Fibroblast of skin of back (primary cell): ENCODE results near the gene HELZ.
"Not testable (repeated sequence)": the region's sequence is repeated elsewhere in the genome, so short reads cannot be mapped to it uniquely, and the experiment has no call there.

Experiments
- DNase-seq: peaks from one replicate; pipeline ENCODE4 v3.0.0-alpha.2; 2013

HELZ gene

DNA sequence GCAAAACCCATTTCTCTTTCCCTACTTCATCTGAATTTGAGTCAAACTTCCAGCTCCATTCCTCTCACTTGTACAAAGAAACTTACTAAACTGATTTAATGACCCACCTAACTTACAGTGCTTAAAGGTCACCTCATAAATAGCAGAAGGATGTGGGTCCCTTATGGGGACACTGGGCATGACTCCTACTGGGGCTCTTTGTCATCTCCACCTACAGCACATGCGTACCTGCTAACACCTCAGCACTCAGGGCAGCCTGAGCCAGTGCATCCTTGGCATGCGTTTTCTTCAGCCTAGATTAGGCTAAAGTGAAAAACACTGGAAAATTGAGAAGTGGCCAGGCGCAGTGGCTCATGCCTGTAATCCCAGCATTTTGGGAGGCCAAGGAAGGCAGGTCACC lies 63.2 kb downstream of the HELZ start:
- no peak for DNase-seq

DNA sequence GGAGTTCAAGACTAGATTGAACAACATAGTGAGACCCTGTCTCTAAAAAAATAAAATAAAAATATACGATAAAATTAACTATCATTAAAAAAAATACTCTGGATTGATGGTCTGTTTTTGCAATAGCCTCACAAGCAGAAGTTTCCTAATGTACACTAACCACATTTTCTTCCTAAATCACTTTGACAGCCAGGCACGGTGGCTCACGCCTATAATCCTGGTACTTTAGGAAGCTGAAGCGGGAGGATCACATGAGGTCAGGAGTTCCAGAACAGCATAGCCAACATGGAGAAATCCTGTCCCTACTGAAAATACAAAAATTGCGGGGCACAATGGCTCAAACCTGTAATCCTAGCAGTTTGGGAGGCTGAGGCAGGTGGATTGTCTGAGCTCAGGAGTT lies 64.7 kb downstream of the HELZ start:
- DNase-seq, result no peak

DNA sequence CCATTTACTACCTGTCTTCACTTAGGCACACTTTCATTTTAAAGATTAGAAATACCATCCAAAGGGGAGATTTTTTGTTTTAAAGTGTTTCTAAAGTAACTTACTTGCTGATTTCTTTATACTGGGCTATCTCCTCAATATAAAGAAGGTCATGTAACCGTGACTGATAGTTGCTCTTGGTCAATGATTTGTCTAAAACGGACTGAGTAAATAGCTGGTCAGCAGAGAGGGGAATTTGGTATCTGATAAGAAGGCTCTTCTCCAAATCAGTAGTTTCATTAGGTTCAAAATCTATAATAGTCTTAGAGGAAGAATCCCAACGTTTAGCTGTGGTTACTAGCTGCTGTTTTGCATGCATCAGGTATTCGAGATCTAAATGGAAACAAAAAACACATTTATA lies 66.4 kb downstream of the HELZ start:
- no peak for DNase-seq

DNA sequence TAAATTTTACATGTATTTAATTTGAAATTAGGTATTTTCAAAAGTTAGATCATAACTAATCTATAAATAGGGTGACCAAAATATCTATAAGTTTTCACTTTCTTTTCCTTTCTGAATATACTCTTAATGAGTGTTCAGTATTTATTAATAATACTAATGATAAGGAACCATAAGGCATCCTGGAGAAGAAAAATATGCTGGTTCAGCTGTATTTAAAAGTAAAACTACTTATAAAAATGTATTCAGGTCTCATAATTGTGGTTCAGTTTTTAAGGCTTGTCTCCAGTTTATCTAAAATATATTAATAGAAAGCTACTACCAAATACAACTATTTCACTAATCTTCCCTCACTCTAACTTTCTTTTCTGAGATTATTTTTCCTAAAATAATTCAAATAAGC lies 67.3 kb downstream of the HELZ start:
- DNase-seq, result no peak

DNA sequence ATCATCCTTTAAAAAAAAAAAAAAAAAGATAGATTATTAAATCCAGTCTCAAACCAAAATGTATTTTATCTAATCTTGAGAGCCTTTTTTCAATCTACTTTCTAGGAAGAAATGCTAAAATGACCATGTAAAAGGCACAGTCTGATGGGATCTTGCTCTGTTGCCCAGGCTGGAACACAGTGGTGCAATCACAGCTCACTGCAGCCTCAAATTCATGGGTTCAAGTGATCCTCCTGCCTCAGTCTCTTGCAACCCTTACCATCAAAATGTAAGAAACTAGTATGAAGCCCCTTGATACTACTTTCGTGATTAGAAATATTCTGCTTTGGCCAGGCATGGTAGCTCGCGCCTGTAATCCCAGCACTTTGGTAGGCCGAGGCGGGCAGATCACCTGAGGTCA lies 70.8 kb downstream of the HELZ start:
- DNase-seq, result no peak

DNA sequence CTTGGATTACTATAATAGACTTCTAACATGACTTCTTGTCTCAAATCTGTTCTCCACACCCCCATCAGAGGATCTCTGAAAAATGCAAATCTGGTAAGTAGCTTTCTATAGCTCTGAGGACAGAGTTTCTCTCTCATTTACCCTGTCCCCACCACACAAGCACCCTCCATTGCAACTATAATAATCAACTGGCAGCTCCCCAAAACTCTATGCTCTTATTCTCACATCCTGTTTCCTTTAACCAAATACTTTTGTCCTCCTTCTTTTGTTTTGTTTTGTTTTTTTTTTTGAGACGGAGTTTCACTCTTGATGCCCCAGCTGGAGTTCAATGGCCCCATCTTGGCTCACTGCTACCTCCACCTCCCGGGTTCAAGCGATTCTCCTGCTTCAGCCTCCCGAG lies 73.4 kb downstream of the HELZ start:
- no peak for DNase-seq

DNA sequence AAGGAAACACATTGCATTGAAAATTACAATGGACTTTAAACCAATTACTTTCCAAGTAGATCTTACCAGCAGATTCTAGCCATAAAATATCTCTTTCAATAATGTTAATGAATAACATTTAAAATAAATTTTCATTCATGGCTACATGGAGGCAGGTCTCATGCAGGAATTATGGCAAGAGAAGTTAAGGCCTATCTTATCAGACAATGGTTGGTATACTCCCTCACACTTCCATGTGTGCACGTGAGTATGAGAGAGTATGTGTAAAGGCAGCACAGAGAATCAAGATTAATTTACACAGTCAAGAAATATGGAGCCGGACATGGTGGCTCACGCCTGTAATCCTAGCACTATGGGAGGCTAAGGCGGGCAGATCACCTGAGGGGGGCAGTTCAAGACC lies 76.5 kb downstream of the HELZ start:
- no peak for DNase-seq

DNA sequence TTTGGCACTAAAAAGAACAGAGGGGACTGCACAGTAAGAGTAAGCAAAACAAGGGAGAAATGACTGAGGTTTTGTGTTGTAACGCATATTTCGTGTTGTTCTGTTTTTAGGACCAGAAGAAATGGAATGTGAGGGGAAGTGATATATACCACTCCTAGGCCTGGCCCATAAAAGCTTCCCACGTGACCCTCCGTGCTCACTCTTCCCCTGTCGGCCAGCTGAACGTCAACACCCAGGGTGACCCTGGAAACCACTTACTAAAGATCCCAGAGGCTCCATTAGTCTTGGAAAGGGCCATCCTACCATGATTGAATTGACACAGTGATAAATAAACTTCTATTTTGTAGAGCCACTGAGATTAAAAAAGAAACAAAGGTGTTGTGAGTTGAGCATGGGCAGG lies 79.8 kb downstream of the HELZ start:
- DNase-seq, result no peak

DNA sequence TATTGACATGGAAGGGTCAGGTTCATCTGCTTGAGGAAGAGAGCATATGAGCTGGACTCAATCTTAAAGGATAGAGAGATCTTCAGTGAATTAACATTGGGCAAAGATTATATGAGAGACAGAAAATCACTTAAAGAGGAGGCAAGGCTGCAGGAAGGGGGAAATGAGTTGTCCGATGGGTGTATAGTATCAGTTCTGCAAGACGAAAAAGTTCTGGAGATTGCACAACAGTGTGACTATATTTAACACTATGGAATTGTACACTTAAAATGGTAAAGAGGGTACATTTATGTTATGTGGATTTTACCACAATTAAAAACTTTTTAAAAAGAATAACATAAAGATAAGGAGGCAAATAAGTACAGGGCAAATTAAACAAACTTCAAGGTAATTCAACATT lies 80.7 kb downstream of the HELZ start:
- DNase-seq, result no peak

DNA sequence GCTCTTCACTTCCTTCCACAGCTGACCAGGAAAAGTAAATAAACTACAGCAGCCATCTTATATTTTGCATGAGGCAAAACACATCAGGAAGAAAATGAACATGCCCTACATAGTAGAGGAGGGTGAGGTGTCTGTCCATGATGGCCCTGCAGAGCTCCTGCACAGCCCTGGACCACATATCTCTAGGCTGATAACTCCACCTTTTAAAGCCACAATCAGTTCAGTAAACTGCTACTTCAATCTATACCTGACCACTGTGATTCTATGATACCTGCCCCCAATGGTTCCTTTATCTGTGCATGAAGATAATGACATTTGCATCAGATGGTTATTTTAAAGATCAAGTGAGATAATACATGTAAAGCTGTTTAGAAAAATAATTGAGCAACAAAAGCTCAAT lies 82.2 kb downstream of the HELZ start:
- no peak for DNase-seq

DNA sequence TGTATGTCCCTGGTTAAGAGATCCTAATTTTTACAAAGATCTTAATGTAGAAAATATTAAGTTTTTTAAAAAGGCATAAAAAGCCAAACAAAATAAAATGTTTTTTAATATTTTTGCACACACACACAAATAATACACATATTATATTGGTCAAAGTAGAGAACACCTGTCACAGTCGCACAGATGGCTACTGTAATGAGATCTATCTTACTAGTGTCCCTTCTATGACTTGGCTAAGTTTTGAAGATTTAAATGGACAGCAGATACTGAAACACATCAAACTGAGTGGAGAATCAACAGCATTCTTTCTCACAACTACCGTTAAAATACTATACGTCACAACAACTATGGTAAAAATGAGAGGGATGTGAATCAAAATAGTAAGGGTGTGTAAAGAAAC lies 83.4 kb downstream of the HELZ start:
- DNase-seq, result no peak

DNA sequence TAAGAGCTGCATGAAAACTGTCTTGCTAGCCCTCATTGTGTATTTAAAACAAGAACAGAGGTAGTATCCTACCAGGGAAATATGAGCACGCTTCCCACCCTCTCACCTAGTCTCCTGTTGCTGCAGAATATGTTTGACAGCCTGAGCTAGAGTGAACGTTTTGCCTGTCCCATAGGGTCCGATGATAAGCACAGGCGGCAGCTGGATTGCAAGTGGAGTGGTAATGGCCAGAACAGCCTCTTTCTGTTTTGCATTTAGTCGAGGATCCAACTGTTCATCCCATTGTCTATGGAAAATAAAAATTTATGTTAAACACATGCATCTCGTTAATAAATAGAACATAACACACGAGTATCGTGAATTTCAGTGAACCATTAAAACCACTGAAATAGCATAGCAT lies 84.2 kb downstream of the HELZ start:
- DNase-seq, result no peak

DNA sequence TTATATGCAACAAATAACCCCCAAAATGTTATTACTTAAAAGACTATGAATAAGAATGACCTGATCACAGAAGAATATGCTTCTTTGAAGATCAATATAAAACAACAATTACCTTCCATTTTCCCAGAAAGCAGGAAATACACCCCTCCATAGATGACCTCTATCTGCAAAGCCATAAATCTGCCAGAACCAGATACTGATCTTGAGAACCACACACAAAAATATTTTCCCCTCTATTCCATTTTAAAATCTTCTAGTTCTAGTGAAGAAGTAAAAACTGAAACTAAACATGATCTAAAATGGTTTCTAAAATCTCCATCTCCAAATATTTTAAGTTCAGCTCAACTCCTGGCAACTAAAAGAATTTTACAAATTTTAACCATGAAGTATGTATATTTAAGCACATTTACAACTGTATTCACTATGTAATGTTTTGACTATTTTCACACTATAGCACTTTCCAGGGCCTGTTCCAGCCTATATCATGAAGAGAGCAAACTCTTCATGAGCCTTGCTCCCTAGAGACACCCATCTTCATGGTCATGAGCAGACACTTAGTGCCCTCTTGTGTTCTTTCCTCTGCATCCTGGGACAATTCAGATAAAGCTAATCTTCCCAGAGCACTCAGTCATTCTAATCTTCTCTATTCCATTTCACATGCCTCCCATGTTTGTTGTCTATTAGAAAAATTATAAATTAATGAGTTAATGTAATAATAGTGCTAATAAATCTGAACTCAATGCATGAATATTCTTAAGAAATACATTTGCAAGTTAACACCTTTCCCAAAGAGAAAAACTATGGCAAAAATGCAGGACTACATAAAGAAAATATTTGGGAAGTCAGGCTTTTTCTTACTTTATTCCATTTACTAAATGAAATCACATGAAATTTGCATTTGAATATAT lies 87.0 kb downstream of the HELZ start:
- DNase-seq, result peak; percentile 70

DNA sequence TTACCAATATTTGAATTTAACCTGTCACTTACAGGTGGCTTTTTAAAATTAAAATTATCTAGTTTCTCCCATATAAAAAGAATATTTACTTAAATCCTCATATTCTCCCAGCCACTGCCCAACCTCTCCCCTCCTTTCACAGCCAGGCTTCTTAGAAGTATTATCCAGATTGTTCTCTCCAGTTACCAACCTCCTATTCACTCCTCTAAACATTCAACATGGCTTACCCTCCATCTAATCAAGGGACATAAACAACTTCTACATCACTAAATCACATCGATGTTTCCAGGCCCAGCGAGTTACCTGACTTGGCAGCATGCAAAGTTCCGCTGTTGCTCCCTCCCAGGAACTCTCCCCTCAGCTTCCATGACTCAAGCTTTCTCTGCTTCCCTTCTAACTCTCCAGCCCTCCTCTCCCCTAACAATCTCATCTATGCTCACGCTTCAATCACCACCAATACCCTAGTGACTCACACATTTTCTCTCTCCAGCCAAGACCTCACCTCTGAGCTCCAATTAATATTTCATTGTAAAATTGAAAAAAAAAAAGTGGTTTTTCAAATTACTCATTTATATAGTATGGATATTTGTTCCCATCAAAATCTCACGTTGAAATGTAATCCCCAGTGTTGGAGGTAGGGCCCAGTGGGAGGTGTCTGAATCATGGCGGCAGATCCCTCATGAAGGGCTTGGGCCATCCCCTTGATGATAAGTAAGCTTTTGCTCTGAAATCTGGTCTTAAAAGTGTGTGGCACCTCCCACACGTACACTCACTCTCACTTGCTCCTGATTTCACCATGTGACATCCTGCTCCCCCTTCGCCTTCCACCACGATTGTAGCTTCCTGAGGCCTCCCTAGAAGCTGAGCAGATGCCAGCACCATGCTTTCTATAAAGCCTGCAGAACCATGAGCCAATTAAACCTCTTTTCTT lies 88.5 kb downstream of the HELZ start:
- peak; percentile 27 for DNase-seq

DNA sequence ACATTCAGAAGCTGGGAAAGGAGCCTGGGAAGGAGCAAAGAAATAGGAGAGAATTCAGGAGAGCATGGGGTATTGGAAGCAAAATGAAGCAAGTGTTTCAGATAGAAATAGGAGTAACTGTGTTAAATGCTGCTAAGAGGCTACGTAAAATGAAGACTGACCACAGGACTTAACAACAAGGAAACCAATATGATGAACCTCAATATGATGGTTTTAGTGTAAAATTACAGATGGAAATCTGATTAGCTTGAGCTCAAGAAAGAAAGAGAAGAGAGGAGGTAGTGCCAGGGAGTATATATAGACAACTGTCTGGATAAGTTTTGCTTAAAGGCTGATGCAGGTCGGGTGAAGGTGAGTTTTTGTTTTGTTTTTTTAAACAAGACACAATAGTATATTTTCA lies 92.2 kb downstream of the HELZ start:
- no peak for DNase-seq

DNA sequence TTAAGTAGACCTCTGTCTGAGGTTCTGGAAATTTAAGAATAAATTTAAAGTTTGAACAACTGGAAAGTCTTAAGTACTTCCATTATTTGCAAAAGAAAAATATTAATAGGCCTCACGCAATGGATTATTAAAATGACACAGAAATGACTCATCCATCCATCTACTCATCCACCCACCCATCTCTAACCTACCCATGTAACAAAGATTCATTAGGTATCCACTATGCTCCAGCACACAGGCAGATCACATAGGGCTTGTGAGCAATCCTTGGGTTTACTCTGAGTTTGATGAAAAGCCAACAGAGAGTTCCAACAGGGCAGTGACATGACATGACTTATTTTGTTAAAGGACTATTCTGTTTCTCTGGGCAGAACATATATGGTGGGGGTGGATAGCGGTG lies 93.3 kb downstream of the HELZ start:
- DNase-seq, result peak; percentile 89

DNA sequence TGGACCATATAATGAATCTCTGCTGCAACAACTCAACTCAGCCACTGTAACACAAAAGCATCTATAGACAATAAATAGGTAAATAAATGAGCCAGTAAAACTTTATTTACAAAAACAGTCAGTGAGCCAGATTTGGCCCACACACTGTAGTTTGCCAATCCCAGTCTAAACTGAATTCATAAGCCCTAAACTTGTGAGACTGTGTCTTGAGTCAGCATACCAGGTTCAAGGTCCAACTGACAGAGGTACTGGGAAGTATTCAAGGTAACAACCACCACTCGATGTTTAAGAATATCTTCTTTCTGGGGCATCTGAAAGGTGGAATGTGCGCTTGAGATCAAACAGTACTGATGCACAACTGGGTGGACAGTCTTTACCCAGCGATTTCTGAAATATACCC lies 94.2 kb downstream of the HELZ start:
- DNase-seq, result no peak

DNA sequence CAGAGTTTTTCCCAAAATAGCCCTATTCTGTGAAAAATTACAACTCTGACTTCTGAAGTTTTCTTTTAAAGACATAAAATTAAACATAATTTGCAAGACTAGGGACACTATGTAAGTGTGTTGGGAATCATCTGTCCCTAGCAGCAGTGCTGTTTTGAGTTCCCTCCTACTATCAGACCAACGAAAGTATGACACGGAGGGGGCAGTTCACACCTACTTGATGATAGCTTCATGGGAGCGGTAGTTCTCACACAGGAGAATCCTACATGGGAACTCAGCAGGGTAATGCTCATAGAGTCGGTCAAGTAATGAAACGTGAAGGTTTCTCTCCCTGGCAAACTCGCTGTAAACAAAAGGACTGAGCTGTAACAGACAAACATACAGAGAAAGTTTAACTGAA lies 96.6 kb downstream of the HELZ start:
- no peak for DNase-seq

DNA sequence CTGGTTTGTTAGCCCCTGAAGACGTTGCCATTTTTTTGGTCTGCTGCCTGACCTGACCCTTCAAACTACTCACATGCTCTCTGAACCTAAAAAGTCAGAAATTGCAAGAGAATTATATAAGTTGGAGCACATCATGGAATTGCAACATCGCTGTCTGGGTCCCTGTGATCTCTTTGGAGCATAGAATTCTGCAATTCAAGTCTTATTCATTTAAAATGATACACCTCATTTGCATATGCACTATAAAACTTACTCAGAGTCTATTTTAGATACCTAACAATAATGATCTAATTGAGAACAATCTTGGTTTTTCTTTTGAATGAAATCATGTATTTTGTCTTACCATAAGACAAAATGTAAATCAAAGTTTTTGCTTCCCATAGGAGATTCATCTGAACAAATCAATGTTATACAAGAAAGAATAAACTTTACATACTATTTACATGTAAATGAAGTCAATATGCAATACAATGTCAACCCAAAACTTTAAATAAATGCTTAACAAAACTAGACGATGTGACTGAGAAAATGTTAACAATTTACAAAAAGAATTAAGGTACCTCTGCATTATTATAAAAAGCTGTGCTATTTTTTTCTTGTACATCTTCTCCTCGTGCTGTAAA lies 99.7 kb downstream of the HELZ start:
- no peak for DNase-seq

DNA sequence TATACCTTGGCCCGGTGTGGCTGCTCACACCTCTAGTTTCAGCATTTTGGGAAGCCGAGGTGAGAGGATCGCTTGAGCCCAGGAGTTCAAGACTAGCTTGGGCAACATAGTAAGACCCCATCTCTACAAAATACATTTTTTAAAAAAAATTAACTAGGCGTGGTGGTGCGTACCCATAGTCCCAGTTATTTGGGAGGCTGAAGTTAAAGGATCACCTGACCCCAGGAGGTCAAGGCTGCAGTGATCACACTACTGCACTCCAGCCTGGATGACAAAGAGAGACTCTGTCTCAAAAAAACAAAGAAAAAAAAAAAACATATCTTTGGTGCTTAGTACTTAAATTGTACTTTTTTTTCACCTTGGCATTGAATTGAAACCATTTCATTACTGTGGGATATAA lies 101.7 kb downstream of the HELZ start:
- no peak for DNase-seq

DNA sequence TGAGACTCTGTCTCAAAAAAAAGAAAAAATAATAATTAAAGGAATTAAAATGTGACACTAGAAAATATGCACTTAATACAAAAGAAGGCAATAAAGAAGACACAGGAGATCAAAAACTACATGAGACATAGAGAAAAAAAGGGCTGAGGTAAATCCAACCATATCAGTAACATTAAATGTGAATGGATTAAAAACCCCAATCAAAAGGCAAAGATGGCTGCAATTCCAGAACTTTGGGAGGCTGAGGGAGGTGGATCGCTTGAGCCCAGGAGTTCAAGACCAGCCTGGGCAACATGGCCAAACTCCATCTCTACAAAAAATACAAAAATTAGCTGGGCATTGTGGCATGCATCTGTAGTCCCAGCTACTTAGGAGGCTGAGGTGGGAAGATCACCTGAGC lies 103.0 kb downstream of the HELZ start:
- not testable (repeated sequence) for DNase-seq

DNA sequence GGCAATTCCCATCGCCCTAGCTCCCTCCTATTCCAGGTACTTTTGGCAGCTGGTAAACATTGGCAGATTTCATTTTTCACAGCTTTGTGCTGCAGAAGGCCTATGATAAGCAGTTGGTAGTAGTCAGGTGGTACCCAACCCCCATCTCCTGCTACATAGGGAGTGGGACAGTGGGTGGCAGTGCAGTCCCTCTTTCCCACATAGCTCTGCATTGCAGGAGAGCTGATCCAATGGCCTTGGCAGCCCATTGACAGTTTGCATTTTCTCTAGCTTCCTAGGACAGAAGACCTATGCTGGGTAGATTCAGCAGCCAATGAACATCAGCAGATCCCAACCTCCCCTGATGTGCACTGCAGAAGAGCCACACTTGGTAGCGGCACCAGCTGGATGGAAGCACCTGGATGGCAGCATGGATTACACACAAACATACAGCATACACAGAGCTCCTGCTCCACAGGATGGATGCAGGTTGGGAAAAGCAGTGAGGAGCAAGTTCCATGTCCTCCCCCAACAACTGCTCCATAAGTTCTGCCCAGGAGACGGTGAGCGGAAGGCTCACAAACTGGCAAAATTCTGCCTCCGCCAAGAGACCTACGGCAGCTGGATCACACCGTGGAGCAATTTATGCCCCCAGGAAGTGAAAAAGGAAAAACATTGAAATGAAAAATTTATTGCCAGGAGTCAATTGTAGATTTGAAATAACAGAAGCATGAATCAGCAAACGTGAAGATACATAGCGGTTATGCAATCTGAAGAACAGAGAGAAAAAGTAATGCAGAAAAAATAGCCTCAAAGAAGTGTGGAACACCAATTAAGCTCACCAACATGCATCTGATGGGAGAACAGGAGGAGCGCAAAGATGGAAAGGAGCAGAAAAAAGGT lies 105.0 kb downstream of the HELZ start:
- peak; percentile 43 for DNase-seq
